HG02798 (cell line): ENCODE measurements around the gene TNPO2.
A peak's percentile ranks its signal among the peaks of the same experiment; 100 is the strongest.
"Not testable (repeated sequence)": the region's sequence is repeated elsewhere in the genome, so short reads cannot be mapped to it uniquely, and the experiment has no call there.

Experiments
- ATAC-seq: cut with Tn5 transposase; IDR thresholded peaks from one replicate; pipeline ENCODE4 v1.9.1; 2021; ENCODE audit warnings: mild to moderate bottlenecking; ENCODE audit not compliant: unreplicated experiment, poor library complexity

Gene TNPO2

GRCh38 chr19:12680034-12680433, 43.7 kb downstream of the TNPO2 start:
- ATAC-seq: no peak

DNA sequence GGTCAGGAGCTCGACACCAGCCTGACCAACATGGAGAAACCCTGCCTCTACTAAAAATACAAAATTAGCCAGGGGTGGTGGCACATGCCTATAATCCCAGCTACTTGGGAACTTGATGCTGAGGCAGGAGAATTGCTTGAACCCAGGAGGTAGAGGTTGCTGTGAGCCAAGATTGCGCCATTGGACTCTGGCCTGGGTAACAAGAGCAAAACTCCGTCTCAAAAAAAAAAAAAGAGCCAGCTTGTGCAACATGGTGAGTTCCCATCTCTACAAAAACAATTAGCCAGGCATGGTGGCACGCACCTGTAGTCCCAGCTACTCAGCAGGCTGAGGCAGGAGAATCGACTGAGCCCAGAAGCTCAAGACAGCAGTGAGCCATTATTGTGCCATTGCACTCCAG, 45.7 kb downstream of the TNPO2 start:
- ATAC-seq: not testable (repeated sequence)

- ATAC-seq: no peak
These were observed 46.8 kb downstream of the TNPO2 start for GRCh38 chr19:12676928-12677327.

- peak; percentile 36 for ATAC-seq
These were observed 47.3 kb downstream of the TNPO2 start for GRCh38 chr19:12676384-12676792.

DNA sequence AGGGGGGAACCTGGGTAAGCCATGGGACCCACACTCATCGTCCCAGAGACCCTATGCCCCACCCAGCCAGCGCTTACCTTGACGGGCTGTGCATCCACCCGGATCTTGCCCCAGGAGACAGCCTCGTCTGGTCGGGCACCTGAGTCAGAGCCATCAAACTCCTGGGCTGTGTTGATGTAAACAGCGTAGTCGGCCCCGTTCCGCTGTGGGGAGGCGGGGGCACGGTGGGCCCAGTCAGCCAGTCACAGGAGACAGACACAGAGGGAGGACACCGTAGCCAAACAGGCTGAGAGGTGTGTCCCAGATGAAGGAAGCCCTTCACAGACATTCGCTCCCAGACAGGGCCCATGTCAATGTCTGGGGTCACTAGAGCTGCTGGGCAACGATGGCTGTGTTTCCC, 47.8 kb downstream of the TNPO2 start:
- no peak for ATAC-seq

GRCh38 chr19:12675399-12675798, 48.3 kb downstream of the TNPO2 start:
- ATAC-seq: no peak

- no peak for ATAC-seq
These were observed 51.0 kb downstream of the TNPO2 start for GRCh38 chr19:12672744-12673143.

- ATAC-seq: no peak
These were observed 53.4 kb downstream of the TNPO2 start for GRCh38 chr19:12670159-12670928.

GRCh38 chr19:12669270-12670158, 54.2 kb downstream of the TNPO2 start:
- peak; percentile 56 for ATAC-seq

DNA sequence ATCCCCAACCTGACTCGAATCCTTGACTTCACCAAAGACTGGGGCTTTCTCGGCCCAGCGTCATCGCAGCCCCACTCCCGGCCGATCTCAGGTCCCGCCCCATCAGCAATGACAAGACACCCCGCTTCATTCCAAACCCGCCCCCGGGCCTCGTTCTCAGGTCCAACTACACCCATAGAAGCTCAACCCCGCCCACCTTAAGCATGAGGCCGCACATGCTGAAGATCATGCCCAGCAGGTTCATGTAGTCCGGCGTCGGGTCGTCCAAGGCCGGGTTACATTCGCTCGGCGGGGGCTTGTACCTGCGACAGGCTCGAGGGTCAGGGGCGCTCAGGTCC, 54.8 kb downstream of the TNPO2 start:
- no peak for ATAC-seq

GRCh38 chr19:12668346-12668745, 55.4 kb downstream of the TNPO2 start:
- no peak for ATAC-seq

DNA sequence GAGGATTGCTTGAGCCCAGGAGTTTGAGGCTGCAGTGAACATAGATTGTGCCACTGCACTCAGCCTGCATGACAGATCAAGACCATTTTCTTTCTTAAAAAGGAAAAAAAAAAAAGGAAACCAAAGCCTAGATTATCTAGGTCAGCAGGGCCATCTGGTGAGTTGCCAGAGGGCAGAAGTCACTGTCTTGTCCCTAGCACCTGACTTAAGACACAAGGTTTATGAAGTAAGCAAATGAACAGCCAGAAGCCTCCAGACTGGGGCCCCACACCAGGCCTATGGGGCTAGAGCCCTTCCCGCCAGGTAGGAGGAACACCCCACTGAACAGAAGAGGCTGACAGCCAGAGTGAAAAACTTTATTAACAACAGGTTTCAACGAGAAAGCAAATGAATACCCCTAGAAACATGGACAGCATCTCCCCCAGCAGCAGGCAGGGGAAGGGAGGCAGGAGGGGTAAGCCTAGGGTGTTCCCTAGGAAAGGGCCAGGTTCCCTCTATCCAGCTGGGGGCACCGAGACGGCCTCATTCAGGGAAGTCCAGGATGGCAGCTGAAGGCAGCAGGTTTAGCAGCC, 55.9 kb downstream of the TNPO2 start:
- no peak for ATAC-seq

GRCh38 chr19:12666265-12667048, 57.3 kb downstream of the TNPO2 start, which contains the start of the genes MAN2B1 and WDR83:
Gene MAN2B1, minus strand, starts transcription at chr19:12666742. Its CDS starts 41 bp downstream, at chr19:12666701.
Gene WDR83, plus strand, starts transcription at chr19:12666807. Its CDS starts 2,984 bp downstream, at chr19:12669791.
- ATAC-seq: peak; percentile 64

- ATAC-seq: no peak
These were observed 58.0 kb downstream of the TNPO2 start for GRCh38 chr19:12665671-12666264.

DNA sequence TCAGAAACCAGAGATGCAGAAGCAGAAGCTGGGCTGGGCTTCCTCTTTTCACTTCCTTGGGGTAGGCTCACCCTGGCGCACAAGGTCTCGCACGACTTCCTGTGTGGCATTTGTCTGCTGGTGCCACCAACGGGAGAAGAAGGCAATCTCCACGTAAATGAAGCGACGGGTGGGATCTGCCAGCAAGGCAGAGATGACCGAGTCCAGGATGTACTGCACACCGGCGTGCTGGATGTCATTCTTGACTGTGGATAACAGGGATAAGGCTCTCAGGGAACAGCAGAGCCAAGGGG, 58.5 kb downstream of the TNPO2 start:
- ATAC-seq: no peak

DNA sequence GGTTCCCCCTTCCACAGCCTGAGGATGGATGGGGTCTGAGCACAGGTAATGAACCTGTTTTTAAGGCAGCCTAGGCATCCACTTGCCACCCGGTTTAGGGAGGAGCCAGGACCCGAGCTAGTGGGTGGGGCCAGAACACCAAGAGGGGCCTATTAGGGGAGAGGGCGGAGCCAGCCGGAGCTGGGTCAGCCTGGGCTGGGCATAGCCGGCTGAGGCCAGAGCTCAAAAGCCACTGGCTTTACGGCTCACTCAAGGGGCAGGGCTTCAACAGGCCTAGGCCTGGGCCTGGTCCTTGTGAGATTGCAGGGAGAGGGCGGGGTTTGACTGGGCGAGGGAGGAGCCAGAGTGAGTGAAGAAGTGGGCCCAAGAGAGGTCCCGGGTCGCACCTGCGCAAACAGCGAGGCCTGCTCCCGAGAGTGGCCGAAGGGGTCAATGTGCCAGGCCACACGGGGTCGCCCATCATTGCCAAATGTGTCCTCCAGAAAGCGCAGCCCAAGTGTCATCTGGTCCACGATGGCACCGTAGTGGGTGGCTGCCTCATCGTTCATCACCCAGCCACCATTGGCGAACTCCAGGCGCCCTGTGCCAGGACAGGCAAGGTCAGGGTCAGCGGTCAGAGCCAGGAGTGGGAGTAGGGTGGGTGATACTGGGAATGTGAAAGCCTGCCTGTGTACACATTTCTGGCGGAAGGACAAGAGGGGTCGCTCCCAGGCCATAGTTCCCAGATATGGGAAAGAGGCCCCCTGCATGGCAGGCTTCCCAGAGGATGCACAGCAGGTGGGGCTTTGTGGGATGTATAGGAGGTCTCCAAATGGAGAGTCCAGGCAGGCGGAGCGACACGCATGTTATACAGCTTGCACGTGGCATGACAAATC, 59.1 kb downstream of the TNPO2 start:
- no peak for ATAC-seq

GRCh38 chr19:12660980-12661379, 62.8 kb downstream of the TNPO2 start:
- ATAC-seq: no peak

GRCh38 chr19:12657966-12658365, 65.8 kb downstream of the TNPO2 start:
- ATAC-seq: no peak

DNA sequence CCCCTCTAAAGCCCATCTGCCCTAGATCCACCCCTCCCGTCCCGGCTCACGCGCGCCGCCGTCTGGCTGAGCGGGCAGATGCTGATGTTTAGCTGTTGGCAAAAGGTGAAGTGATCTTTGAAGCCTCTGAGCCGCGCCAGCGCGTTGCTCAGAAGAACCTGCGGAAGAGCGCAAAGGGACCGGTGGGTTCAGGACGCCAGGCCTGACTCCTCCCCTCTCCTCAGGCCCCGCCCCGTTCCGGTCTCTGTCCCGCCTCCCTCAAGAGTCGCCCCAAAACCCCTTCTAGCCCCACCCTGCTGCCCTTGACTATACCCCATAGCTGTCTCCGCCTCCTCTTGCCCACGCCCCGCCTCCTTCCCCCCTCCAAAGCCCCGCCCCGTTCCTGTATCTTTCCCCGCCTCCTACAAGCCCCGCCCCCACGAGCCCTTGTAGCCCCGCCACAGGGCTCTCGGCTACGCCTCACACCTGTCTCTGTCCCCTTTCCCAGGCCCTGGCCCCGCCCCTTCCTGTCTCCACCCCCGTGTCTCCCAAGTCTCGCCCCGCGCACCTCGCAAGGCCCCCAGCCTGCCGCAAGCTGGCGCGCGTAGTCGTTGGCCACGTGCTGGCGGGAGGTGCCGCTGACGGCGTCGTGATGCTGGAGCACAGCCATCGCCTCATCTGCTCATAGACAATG, 66.7 kb downstream of the TNPO2 start:
- no peak for ATAC-seq
